ENCODE data around the gene ATG5. TPM values are rescaled to one million over a fixed set of nuclear protein-coding genes. Genes with fewer than 3 reads are reported as not detected.

ATG5 gene
- total and polyA plus RNA-seq, 2 experiments from 2014 or later = 35.4 to 42.8 TPM

- H3K9me2 ChIP-seq (replicated peaks; ENCODE audit: insufficient read depth) = no peaks in the 10 kb centered on the region
- no peaks in the 10 kb centered on the region for H3K36me3 ChIP-seq (replicated peaks; ENCODE audit: insufficient read depth, low read depth)
- no peaks in the 10 kb centered on the region for H4K20me1 ChIP-seq (ENCODE audit: insufficient read depth, poor library complexity, severe bottlenecking)
- no peak overlapping the region for H3K27ac ChIP-seq
- H3K4me1 ChIP-seq (ENCODE audit: insufficient read depth) = no peaks in the 10 kb centered on the region
- H3K27me3 ChIP-seq = no peaks in the 10 kb centered on the region
- H3K9me3 ChIP-seq (ENCODE audit: low read depth) = no peaks in the 10 kb centered on the region
- TF ChIP-seq CTCF (IDR thresholded peaks at IDR 0.05; ENCODE audit: poor library complexity) (no peak), EZH2phosphoT487 (IDR thresholded peaks at IDR 0.05; ENCODE audit: low read depth, severe bottlenecking, unreplicated experiment) (no peak), EZH2 (IDR thresholded peaks at IDR 0.05; ENCODE audit: borderline replicate concordance) (no peak)
- WGBS (ENCODE audit: low lambda C conversion rate, missing lambda C conversion rate) = 93% methylated on average over 4 of the region's 4 CpGs
- no peak overlapping the region for H2AFZ ChIP-seq
- no peak overlapping the region for H3K4me2 ChIP-seq
- no peaks in the 10 kb centered on the region for H3K79me2 ChIP-seq
- H3K4me3 ChIP-seq = no peak overlapping the region
- no peak for DNase-seq (ENCODE audit: low spot score)
These were observed 128.1 kb downstream of the ATG5 start for GRCh38 chr6:106197441-106197840.

- no peak for DNase-seq (ENCODE audit: low spot score)
- Histone ChIP-seq H3K27ac (no peak overlapping the region), H3K4me3 (no peak overlapping the region), H3K4me2 (no peak overlapping the region), H3K36me3 (replicated peaks; ENCODE audit: insufficient read depth, low read depth) (no peaks in the 10 kb centered on the region), H3K79me2 (no peaks in the 10 kb centered on the region), H3K9me2 (replicated peaks; ENCODE audit: insufficient read depth) (no peaks in the 10 kb centered on the region), H4K20me1 (ENCODE audit: insufficient read depth, poor library complexity, severe bottlenecking) (no peaks in the 10 kb centered on the region), H3K9me3 (ENCODE audit: low read depth) (no peaks in the 10 kb centered on the region), H2AFZ (no peak overlapping the region), H3K27me3 (no peaks in the 10 kb centered on the region), H3K4me1 (ENCODE audit: insufficient read depth) (no peaks in the 10 kb centered on the region)
- 92% methylated on average over 7 of the region's 7 CpGs for WGBS (ENCODE audit: low lambda C conversion rate, missing lambda C conversion rate)
- TF ChIP-seq EZH2 (IDR thresholded peaks at IDR 0.05; ENCODE audit: borderline replicate concordance) (no peak), EZH2phosphoT487 (IDR thresholded peaks at IDR 0.05; ENCODE audit: low read depth, severe bottlenecking, unreplicated experiment) (no peak), CTCF (IDR thresholded peaks at IDR 0.05; ENCODE audit: poor library complexity) (no peak)
These were observed 130.3 kb downstream of the ATG5 start for GRCh38 chr6:106194949-106195921.

- Histone ChIP-seq H3K27ac (no peak overlapping the region), H3K9me3 (ENCODE audit: low read depth) (no peaks in the 10 kb centered on the region), H3K4me3 (no peak overlapping the region), H3K36me3 (replicated peaks; ENCODE audit: insufficient read depth, low read depth) (no peaks in the 10 kb centered on the region), H3K79me2 (no peaks in the 10 kb centered on the region), H3K4me2 (no peak overlapping the region), H3K9me2 (replicated peaks; ENCODE audit: insufficient read depth) (no peaks in the 10 kb centered on the region), H3K27me3 (no peaks in the 10 kb centered on the region), H3K4me1 (ENCODE audit: insufficient read depth) (no peaks in the 10 kb centered on the region), H2AFZ (no peak overlapping the region), H4K20me1 (ENCODE audit: insufficient read depth, poor library complexity, severe bottlenecking) (no peaks in the 10 kb centered on the region)
- TF ChIP-seq EZH2phosphoT487 (IDR thresholded peaks at IDR 0.05; ENCODE audit: low read depth, severe bottlenecking, unreplicated experiment) (no peak), CTCF (IDR thresholded peaks at IDR 0.05; ENCODE audit: poor library complexity) (no peak), EZH2 (IDR thresholded peaks at IDR 0.05; ENCODE audit: borderline replicate concordance) (no peak)
- WGBS (ENCODE audit: low lambda C conversion rate, missing lambda C conversion rate) = 50% methylated on average over 4 of the region's 4 CpGs
- DNase-seq (ENCODE audit: low spot score) = no peak
These were observed 132.7 kb downstream of the ATG5 start for GRCh38 chr6:106192824-106193223.
